ENCODE measurements around the gene HYAL2.

DNA sequence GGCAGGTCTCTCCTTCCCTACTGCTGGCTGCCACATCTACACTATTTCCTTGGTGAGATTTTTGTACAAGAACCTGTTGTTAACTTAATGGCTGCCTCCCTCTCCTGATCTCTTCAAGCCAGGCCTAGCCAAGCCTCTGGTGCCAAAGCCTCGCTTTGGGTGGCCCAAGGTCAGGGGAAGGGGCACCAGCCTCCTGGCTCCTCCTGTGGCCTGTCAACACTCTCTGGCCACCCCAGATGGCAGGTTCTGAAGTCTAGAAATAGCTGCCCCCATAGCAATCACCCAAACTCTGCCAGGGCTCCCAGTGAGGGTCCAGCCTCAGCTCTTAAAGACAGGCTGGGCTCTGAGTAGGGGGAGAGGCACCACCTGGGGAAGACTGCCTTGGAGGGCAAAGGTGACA lies 35.3 kb downstream of the HYAL2 start:
- TF ChIP-seq SIN3A (IDR thresholded peaks at IDR 0.05; ENCODE audit: borderline replicate concordance, insufficient read depth, low read length) (no peak), POLR2AphosphoS5 (IDR thresholded peaks at IDR 0.05; ENCODE audit: low read depth, low read length) (no peak), REST (IDR thresholded peaks at IDR 0.05; ENCODE audit: insufficient read depth in 1 of 2, low read depth in 2 of 2, low read length in 2 of 2) (no peak), TAF1 (IDR thresholded peaks at IDR 0.05; ENCODE audit: borderline replicate concordance, insufficient read depth, low read length) (no peak)
